Astrocyte (in vitro differentiated cells and primary cell): ENCODE measurements around the gene VWF. TPM values are rescaled to one million over a fixed set of nuclear protein-coding genes. Genes with fewer than 3 reads are reported as not detected.

ENCODE experiments used
- DNase-seq: peaks from one replicate; pipeline ENCODE4 v3.0.0-alpha.2; 2010; ENCODE audit warnings: low read depth
- FAIRE-seq: peaks from 2 replicates; lab custom pipeline; 2011; peaks lifted over from hg19 to GRCh38; lab: Jason Lieb, UNC
- H2AFZ ChIP-seq: 2 replicates; pipeline ENCODE4 v1.6.0; 2012; ENCODE audit warnings: low read depth, low read length, inconsistent platforms
- H3K27ac ChIP-seq: 2 replicates; pipeline ENCODE4 v1.5.1; 2011; ENCODE audit warnings: low read depth, low read length, inconsistent platforms
- H3K27me3 ChIP-seq: 2 replicates; pipeline ENCODE4 v1.6.0; 2011; ENCODE audit warnings: low read length, inconsistent platforms; ENCODE audit not compliant: insufficient read depth
- H3K36me3 ChIP-seq: 2 replicates; pipeline ENCODE4 v1.5.1; 2011; ENCODE audit warnings: low read length, inconsistent platforms; ENCODE audit not compliant: insufficient read depth
- H3K4me1 ChIP-seq: 2 replicates; pipeline ENCODE4 v1.5.1; 2011; ENCODE audit warnings: low read length, inconsistent platforms; ENCODE audit not compliant: insufficient read depth
- H3K4me2 ChIP-seq: 2 replicates; pipeline ENCODE4 v1.6.0; 2012; ENCODE audit warnings: low read length, inconsistent platforms
- H3K4me3 ChIP-seq: 2 replicates; pipeline ENCODE4 v1.5.1; 2011; ENCODE audit warnings: low read depth, mild to moderate bottlenecking, low read length, inconsistent platforms; ENCODE audit not compliant: insufficient read depth
- H3K79me2 ChIP-seq: 2 replicates; pipeline ENCODE4 v1.6.0; 2012; ENCODE audit warnings: mild to moderate bottlenecking, low read length, inconsistent platforms; ENCODE audit not compliant: insufficient read depth
- H3K9ac ChIP-seq: 2 replicates; pipeline ENCODE4 v1.6.0; 2012; ENCODE audit warnings: mild to moderate bottlenecking, low read length, inconsistent platforms
- H3K9me3 ChIP-seq: 2 replicates; pipeline ENCODE4 v1.5.1; 2012; ENCODE audit warnings: low read depth, mild to moderate bottlenecking, low read length, inconsistent platforms; ENCODE audit not compliant: insufficient read depth
- H4K20me1 ChIP-seq: 2 replicates; pipeline ENCODE4 v1.6.0; 2012; ENCODE audit warnings: low read length, inconsistent platforms; ENCODE audit not compliant: insufficient read depth
- H3K27ac Mint-ChIP-seq: one replicate; pipeline ENCODE4 v1.8.0; 2021; ENCODE audit warnings: mild to moderate bottlenecking, mixed read lengths; ENCODE audit not compliant: unreplicated experiment
- H3K27me3 Mint-ChIP-seq: one replicate; pipeline ENCODE4 v1.8.0; 2021; ENCODE audit warnings: low read depth, mixed read lengths; ENCODE audit not compliant: unreplicated experiment
- H3K36me3 Mint-ChIP-seq: one replicate; pipeline ENCODE4 v1.8.0; 2021; ENCODE audit warnings: low read depth, mixed read lengths; ENCODE audit not compliant: unreplicated experiment
- H3K4me1 Mint-ChIP-seq: one replicate; pipeline ENCODE4 v1.8.0; 2021; ENCODE audit warnings: low read depth, mixed read lengths; ENCODE audit not compliant: unreplicated experiment
- H3K4me3 Mint-ChIP-seq: one replicate; pipeline ENCODE4 v1.8.0; 2021; ENCODE audit warnings: mild to moderate bottlenecking, moderate library complexity, mixed read lengths; ENCODE audit not compliant: unreplicated experiment
- H3K9me3 Mint-ChIP-seq: one replicate; pipeline ENCODE4 v1.8.0; 2021; ENCODE audit warnings: mild to moderate bottlenecking, mixed read lengths; ENCODE audit not compliant: unreplicated experiment
- EZH2 ChIP-seq: IDR thresholded peaks from 2 replicates; pipeline ENCODE4 v1.6.1; 2012; ENCODE audit warnings: mild to moderate bottlenecking, low read length, inconsistent platforms; ENCODE audit not compliant: insufficient read depth
- total RNA-seq: library from RNA; stranded (reverse); gene quantifications from 2 replicates; pipeline ENCODE4 v1.2.1, GENCODE V29; 2021
- TF ChIP-seq, protein P1 (sequence below): IDR thresholded peaks from 2 replicates; pipeline ENCODE4 v1.5.1; 2011; ENCODE audit warnings: low read depth, mild to moderate bottlenecking, inconsistent platforms, low read length, moderate library complexity; ENCODE audit not compliant: insufficient read depth

VWF gene
- total RNA-seq, 1 donor from 2014 or later = 0.23 TPM

- H3K27me3 ChIP-seq = no peaks in the 10 kb centered on the region
- H3K4me2 ChIP-seq = no peak overlapping the region
- H3K4me1 ChIP-seq = no peaks in the 10 kb centered on the region
- no peak overlapping the region for H2AFZ ChIP-seq
- no peak overlapping the region for H3K9ac ChIP-seq
- peaks cover 6% of the 10 kb centered on the region for H3K9me3 Mint-ChIP-seq
- H3K4me3 Mint-ChIP-seq = no peak overlapping the region
- no peaks in the 10 kb centered on the region for H3K36me3 ChIP-seq
- no peaks in the 10 kb centered on the region for H3K4me1 Mint-ChIP-seq
- no peak overlapping the region for H3K4me3 ChIP-seq
- H3K79me2 ChIP-seq = no peaks in the 10 kb centered on the region
- DNase-seq = no peak
- TF ChIP-seq, protein P1, sequence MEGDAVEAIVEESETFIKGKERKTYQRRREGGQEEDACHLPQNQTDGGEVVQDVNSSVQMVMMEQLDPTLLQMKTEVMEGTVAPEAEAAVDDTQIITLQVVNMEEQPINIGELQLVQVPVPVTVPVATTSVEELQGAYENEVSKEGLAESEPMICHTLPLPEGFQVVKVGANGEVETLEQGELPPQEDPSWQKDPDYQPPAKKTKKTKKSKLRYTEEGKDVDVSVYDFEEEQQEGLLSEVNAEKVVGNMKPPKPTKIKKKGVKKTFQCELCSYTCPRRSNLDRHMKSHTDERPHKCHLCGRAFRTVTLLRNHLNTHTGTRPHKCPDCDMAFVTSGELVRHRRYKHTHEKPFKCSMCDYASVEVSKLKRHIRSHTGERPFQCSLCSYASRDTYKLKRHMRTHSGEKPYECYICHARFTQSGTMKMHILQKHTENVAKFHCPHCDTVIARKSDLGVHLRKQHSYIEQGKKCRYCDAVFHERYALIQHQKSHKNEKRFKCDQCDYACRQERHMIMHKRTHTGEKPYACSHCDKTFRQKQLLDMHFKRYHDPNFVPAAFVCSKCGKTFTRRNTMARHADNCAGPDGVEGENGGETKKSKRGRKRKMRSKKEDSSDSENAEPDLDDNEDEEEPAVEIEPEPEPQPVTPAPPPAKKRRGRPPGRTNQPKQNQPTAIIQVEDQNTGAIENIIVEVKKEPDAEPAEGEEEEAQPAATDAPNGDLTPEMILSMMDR = no peak
- no peak for TF ChIP-seq EZH2
- no peaks in the 10 kb centered on the region for H3K9me3 ChIP-seq
- peaks cover 11% of the 10 kb centered on the region for H3K27me3 Mint-ChIP-seq
- no peak for FAIRE-seq
- H3K36me3 Mint-ChIP-seq = no peaks in the 10 kb centered on the region
- no peak overlapping the region for H3K27ac ChIP-seq
- H3K27ac Mint-ChIP-seq = no peak overlapping the region
- no peaks in the 10 kb centered on the region for H4K20me1 ChIP-seq
These were observed 225.6 kb downstream of the VWF start for GRCh38 chr12:5898874-5899273.

Other genes starting within 250 kb of the VWF start
- 0.17 and 0.93 TPM in 2 replicates for gene ANO2, start 179.4 kb downstream of the VWF start, total RNA-seq
- gene CD9, start 75.7 kb upstream of the VWF start, total RNA-seq = 46.0 and 52.2 TPM in 2 replicates
- 0.72 and 2.5 TPM in 2 replicates for gene PLEKHG6, start 186.0 kb upstream of the VWF start, total RNA-seq
- gene TNFRSF1A, start 217.4 kb upstream of the VWF start, total RNA-seq = 118 and 128 TPM in 2 replicates